ENCODE data around the gene BCL10.

The BCL10 gene

GRCh38 chr1:85224734-85225623 lies 51.5 kb downstream of the BCL10 start:
- DNase-seq (ENCODE audit: low read depth in 3 of 3, low spot score in 1 of 3): no peak

- DNase-seq (ENCODE audit: low read depth in 3 of 3, low spot score in 1 of 3): no peak
Observed at GRCh38 chr1:85224295-85224694, 52.1 kb downstream of the BCL10 start.

GRCh38 chr1:85223334-85223733 lies 53.1 kb downstream of the BCL10 start:
- DNase-seq (ENCODE audit: low read depth in 3 of 3, low spot score in 1 of 3): no peak

GRCh38 chr1:85220756-85221201 lies 55.7 kb downstream of the BCL10 start:
- no peak for DNase-seq (ENCODE audit: low read depth in 3 of 3, low spot score in 1 of 3)

GRCh38 chr1:85219853-85220610 lies 56.4 kb downstream of the BCL10 start:
- DNase-seq (ENCODE audit: low read depth in 3 of 3, low spot score in 1 of 3): no peak

GRCh38 chr1:85216697-85217096 lies 59.7 kb downstream of the BCL10 start:
- no peak for DNase-seq (ENCODE audit: low read depth in 3 of 3, low spot score in 1 of 3)
